SU-DHL-6 (cell line): ENCODE data around the gene RNF113B.

Source experiments
- H2AFZ ChIP-seq: fragments of 200-600 bp; sonication (generic); 2 replicates; pipeline ENCODE4 v1.6.1; 2014; ENCODE audit warnings: low read depth, mild to moderate bottlenecking, moderate library complexity, mixed read lengths, antibody characterized with exemption, low read length; ENCODE audit not compliant: severe bottlenecking
- H3F3A ChIP-seq: fragments of 200-600 bp; shearing (Covaris generic); 2 replicates; pipeline ENCODE4 v1.6.0; 2016; ENCODE audit warnings: antibody characterized with exemption, mild to moderate bottlenecking; ENCODE audit not compliant: insufficient read depth
- H3K27ac ChIP-seq: fragments of 200-600 bp; sonication (generic); 2 replicates; pipeline ENCODE4 v1.5.1; 2016; ENCODE audit warnings: low read depth, mild to moderate bottlenecking, low read length, moderate library complexity, mixed read lengths
- H3K27me3 ChIP-seq: fragments of 200-600 bp; sonication (generic), shearing (Covaris generic); 2 replicates; pipeline ENCODE4 v1.6.0; 2014; ENCODE audit warnings: mild to moderate bottlenecking, low read length
- H3K36me3 ChIP-seq: fragments of 200-600 bp; sonication (generic); 2 replicates; pipeline ENCODE4 v1.6.1; 2014; ENCODE audit warnings: mild to moderate bottlenecking, low read length, mixed read lengths
- H3K4me2 ChIP-seq: fragments of 300-600, 200-600 bp; shearing (Covaris generic), sonication (generic); 2 replicates; pipeline ENCODE4 v1.6.0; 2014; ENCODE audit warnings: low read length, low read depth, mild to moderate bottlenecking; ENCODE audit not compliant: poor library complexity, severe bottlenecking
- H3K4me3 ChIP-seq: fragments of 200-600 bp; sonication (generic); 2 replicates; pipeline ENCODE4 v1.5.1; 2014; ENCODE audit warnings: antibody characterized with exemption, low read length, mild to moderate bottlenecking, mixed read lengths; ENCODE audit not compliant: insufficient read depth, poor library complexity, severe bottlenecking
- H3K79me2 ChIP-seq: fragments of 200-600 bp; sonication (generic); 2 replicates; pipeline ENCODE4 v1.6.1; 2014; ENCODE audit warnings: mild to moderate bottlenecking, low read length, moderate library complexity; ENCODE audit not compliant: insufficient read depth
- H3K9ac ChIP-seq: fragments of 200-600 bp; sonication (generic); 2 replicates; pipeline ENCODE4 v1.7.0; 2014; ENCODE audit warnings: mild to moderate bottlenecking, low read length
- H3K9me2 ChIP-seq: fragments of 200-600 bp; sonication (generic); replicated peaks from 2 replicates; pipeline ENCODE4 v1.6.1; 2014; ENCODE audit warnings: low read length; ENCODE audit not compliant: insufficient read depth
- H3K9me3 ChIP-seq: fragments of 200-600 bp; sonication (generic); 2 replicates; pipeline ENCODE4 v1.6.1; 2014; ENCODE audit warnings: low read length, mixed read lengths; ENCODE audit not compliant: insufficient read depth
- H4K20me1 ChIP-seq: fragments of 200-600 bp; sonication (generic); 2 replicates; pipeline ENCODE4 v1.6.1; 2014; ENCODE audit warnings: low read depth, mild to moderate bottlenecking, antibody characterized with exemption, low read length, moderate library complexity, mixed read lengths
- EZH2phosphoT487 ChIP-seq: fragments of 200-600 bp; sonication (generic), shearing (Covaris generic); conservative IDR thresholded peaks from 2 replicates; pipeline ENCODE4 v1.6.1; 2018; ENCODE audit warnings: mild to moderate bottlenecking, antibody characterized with exemption, low read length, moderate library complexity, mixed read lengths
- TF ChIP-seq, protein P1 (sequence below): fragments of 200-600 bp; sonication (generic); IDR thresholded peaks from one replicate; pipeline ENCODE4 v1.5.1; 2017; ENCODE audit warnings: antibody characterized with exemption, mild to moderate bottlenecking, low read length, moderate library complexity; ENCODE audit not compliant: insufficient read depth, poor library complexity, severe bottlenecking

RNF113B gene

GRCh38 chr13:98172590-98173422, 4.3 kb downstream of the RNF113B start:
- H3K27me3 ChIP-seq = no peaks in the 10 kb centered on the region; the same call in 1 of the 2 replicates
- H3K4me3 ChIP-seq = no peak overlapping the region
- no peaks in the 10 kb centered on the region for H4K20me1 ChIP-seq
- TF ChIP-seq, protein P1, sequence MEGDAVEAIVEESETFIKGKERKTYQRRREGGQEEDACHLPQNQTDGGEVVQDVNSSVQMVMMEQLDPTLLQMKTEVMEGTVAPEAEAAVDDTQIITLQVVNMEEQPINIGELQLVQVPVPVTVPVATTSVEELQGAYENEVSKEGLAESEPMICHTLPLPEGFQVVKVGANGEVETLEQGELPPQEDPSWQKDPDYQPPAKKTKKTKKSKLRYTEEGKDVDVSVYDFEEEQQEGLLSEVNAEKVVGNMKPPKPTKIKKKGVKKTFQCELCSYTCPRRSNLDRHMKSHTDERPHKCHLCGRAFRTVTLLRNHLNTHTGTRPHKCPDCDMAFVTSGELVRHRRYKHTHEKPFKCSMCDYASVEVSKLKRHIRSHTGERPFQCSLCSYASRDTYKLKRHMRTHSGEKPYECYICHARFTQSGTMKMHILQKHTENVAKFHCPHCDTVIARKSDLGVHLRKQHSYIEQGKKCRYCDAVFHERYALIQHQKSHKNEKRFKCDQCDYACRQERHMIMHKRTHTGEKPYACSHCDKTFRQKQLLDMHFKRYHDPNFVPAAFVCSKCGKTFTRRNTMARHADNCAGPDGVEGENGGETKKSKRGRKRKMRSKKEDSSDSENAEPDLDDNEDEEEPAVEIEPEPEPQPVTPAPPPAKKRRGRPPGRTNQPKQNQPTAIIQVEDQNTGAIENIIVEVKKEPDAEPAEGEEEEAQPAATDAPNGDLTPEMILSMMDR = no peak
- TF ChIP-seq EZH2phosphoT487 = no peak
- no peak overlapping the region for H3K27ac ChIP-seq
- H3F3A ChIP-seq = no peaks in the 10 kb centered on the region
- H3K4me2 ChIP-seq = no peak overlapping the region
- no peaks in the 10 kb centered on the region for H3K9me3 ChIP-seq
- H2AFZ ChIP-seq = no peak overlapping the region
- H3K9me2 ChIP-seq = no peaks in the 10 kb centered on the region
- H3K79me2 ChIP-seq = no peaks in the 10 kb centered on the region
- H3K9ac ChIP-seq = no peak overlapping the region
- no peaks in the 10 kb centered on the region for H3K36me3 ChIP-seq

- Histone ChIP-seq H3K27ac (no peak overlapping the region), H3K9ac (no peak overlapping the region), H3K9me2 (no peaks in the 10 kb centered on the region), H3K4me3 (no peak overlapping the region), H3K36me3 (no peaks in the 10 kb centered on the region), H3K9me3 (no peaks in the 10 kb centered on the region), H2AFZ (no peak overlapping the region), H4K20me1 (no peaks in the 10 kb centered on the region), H3K27me3 (no peaks in the 10 kb centered on the region; the same call in 1 of the 2 replicates), H3K4me2 (no peak overlapping the region), H3F3A (no peaks in the 10 kb centered on the region), H3K79me2 (no peaks in the 10 kb centered on the region)
- TF ChIP-seq, protein P1 = no peak
These were observed 5.0 kb downstream of the RNF113B start for GRCh38 chr13:98171900-98172589.

- Histone ChIP-seq H3F3A (no peaks in the 10 kb centered on the region), H2AFZ (no peak overlapping the region), H3K27ac (no peak overlapping the region), H3K9me3 (no peaks in the 10 kb centered on the region), H3K36me3 (no peaks in the 10 kb centered on the region), H3K9ac (no peak overlapping the region), H3K4me2 (no peak overlapping the region), H3K9me2 (no peaks in the 10 kb centered on the region), H3K79me2 (no peaks in the 10 kb centered on the region), H3K27me3 (no peaks in the 10 kb centered on the region; the same call in 1 of the 2 replicates), H3K4me3 (no peak overlapping the region), H4K20me1 (no peaks in the 10 kb centered on the region)
- no peak for TF ChIP-seq EZH2phosphoT487
- TF ChIP-seq, protein P1 = no peak
These were observed 7.7 kb downstream of the RNF113B start for GRCh38 chr13:98169331-98169730.
